ENCODE data around the gene ETHE1. TPM values are rescaled to one million over a fixed set of nuclear protein-coding genes. Genes with fewer than 3 reads are reported as not detected.

ETHE1 gene
- total RNA-seq, 2 experiments from 2014 or later = 20.2 to 21.7 TPM

DNA sequence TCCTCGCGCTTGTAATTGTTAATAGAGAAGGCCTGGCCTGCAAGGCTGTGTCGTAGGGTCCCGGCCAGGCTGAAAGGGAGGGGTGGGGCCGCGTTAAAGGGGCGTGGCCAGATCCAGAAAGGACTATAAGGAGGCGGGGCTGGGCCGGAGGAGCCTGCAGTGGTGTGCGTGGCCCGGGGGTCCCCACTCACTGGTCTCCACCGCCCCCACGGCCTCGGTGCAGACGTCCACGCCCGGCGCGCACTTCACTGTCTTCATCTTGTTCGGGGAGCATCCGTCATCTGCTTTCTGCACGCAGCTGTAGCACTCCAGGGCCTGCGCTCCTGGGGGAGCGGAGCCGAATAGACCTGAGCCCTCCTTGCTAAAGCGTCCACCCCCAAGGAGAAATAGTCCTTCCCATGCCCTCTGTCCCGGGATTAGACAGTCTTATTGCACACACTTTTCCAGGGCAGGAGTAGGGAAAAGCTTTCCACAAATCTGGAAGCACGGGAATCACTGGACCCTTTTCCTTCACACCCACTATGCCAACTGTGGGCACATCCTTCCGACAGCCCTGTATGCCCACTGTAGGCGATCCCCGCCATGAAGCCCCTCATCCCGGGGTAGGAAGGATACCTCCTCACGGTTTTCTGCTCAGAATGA lies 62.7 kb downstream of the ETHE1 start:
- Mint-ChIP-seq H3K9me3 (no peaks in the 10 kb centered on the region), H3K27me3 (no peaks in the 10 kb centered on the region), H3K27ac (peak overlapping the region; percentile 97), H3K4me1 (ENCODE audit: low read depth) (peaks cover 74% of the 10 kb centered on the region), H3K36me3 (ENCODE audit: low read depth) (peaks cover 11% of the 10 kb centered on the region), H3K4me3 (peak overlapping the region; percentile 95)
- Histone ChIP-seq H3K27ac (ENCODE audit: low read depth in 1 of 2, low read length in 2 of 2) (peak overlapping the region; percentile 85 to 88), H3K4me1 (ENCODE audit: insufficient read depth, low read length) (peaks cover 57% of the 10 kb centered on the region), H3K36me3 (ENCODE audit: insufficient read depth, low read length) (no peaks in the 10 kb centered on the region), H3K4me3 (ENCODE audit: low read length) (peak overlapping the region; percentile 88), H3K9me3 (ENCODE audit: control insufficient read depth in 1 of 2, insufficient read depth in 1 of 2, low read length in 2 of 2) (no peaks in the 10 kb centered on the region), H3K27me3 (ENCODE audit: control insufficient read depth in 1 of 2, insufficient read depth in 2 of 2, low read length in 2 of 2) (no peaks in the 10 kb centered on the region)
- DNase-seq = peak in 4 of 14 experiments; percentile 65 to 84 (median 74)
- intact Hi-C loops (cut with DNase I, micrococcal nuclease) = loop anchor here in 1 of 2 experiments (5.0 to 10.0 kb wide), 2 partner anchors 133 to 291 kb away; partner anchors contain the start of genes IRGQ, SMG9 and ZNF576
- TF ChIP-seq, protein P1, sequence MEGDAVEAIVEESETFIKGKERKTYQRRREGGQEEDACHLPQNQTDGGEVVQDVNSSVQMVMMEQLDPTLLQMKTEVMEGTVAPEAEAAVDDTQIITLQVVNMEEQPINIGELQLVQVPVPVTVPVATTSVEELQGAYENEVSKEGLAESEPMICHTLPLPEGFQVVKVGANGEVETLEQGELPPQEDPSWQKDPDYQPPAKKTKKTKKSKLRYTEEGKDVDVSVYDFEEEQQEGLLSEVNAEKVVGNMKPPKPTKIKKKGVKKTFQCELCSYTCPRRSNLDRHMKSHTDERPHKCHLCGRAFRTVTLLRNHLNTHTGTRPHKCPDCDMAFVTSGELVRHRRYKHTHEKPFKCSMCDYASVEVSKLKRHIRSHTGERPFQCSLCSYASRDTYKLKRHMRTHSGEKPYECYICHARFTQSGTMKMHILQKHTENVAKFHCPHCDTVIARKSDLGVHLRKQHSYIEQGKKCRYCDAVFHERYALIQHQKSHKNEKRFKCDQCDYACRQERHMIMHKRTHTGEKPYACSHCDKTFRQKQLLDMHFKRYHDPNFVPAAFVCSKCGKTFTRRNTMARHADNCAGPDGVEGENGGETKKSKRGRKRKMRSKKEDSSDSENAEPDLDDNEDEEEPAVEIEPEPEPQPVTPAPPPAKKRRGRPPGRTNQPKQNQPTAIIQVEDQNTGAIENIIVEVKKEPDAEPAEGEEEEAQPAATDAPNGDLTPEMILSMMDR (IDR thresholded peaks at IDR 0.05) = no peak
- CTCF ChIA-PET = interaction anchor here (1.1 to 4.3 kb wide), 10 partner anchors 9 to 130 kb away, joined by 3 to 30 read pairs (median 8); partner anchors contain the start of gene PHLDB3
- no peak for ATAC-seq (ENCODE audit: poor library complexity)
- POLR2A ChIA-PET = interaction anchor here (1.1 to 3.7 kb wide), 25 partner anchors 10 to 1628 kb away, joined by 3 to 88 read pairs (median 7); partner anchors contain the start of genes IRGQ, PHLDB3, PINLYP and PLAUR

DNA sequence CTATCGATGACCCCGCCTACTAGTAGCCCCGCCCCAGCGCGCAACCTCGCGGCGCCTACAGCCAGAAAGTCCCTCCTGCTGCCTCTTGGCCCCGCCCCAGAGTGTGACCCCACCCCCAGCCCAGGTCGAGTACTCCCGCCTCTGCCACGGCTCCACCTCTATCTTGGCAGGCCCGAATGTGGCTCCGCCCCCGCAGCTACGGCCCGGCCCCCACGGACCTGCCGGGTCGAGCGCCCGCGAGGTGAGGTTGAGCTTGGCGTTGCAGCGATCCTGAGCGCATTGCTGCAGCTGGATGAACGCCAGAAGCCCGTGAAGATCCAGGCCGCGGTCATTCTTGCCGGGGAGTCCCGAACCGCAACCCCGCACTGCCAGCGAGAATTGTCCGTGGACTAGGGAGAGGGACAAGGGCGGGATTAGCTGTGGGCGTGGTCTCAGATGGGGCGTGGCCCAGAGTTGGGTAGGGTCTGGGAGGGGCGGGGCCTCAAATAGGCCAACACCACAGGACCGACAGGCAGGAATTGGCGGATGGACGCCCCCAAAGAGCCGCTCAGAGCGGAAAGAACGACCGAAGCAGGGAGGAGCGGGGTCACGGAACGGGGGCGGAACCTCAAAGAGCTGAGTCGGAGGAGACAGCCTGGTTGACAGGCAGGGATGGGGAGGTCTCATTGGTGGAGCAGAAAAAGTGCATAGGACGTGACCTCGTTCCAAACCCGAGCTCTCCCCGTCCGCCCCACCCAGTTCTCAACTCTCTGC lies 63.4 kb downstream of the ETHE1 start:
- Mint-ChIP-seq H3K4me1 (ENCODE audit: low read depth) (peaks cover 67% of the 10 kb centered on the region), H3K4me3 (peak overlapping the region; percentile 95), H3K36me3 (ENCODE audit: low read depth) (peaks cover 11% of the 10 kb centered on the region), H3K27ac (peak overlapping the region; percentile 97), H3K9me3 (no peaks in the 10 kb centered on the region), H3K27me3 (no peaks in the 10 kb centered on the region)
- peak overlapping the region; percentile 85 to 88 for H3K27ac ChIP-seq (ENCODE audit: low read depth in 1 of 2, low read length in 2 of 2)
- ATAC-seq (ENCODE audit: poor library complexity) (peak; percentile 77), DNase-seq (peak; percentile 99 to 100 (median 100))
- ChIA-PET POLR2A (interaction anchor here (0.6 to 3.7 kb wide), 32 partner anchors 10 to 1629 kb away, joined by 3 to 88 read pairs (median 6); partner anchors contain the start of genes IRGQ, PHLDB3, PINLYP and PLAUR), CTCF (interaction anchor here (0.8 to 4.3 kb wide), 14 partner anchors 9 to 205 kb away, joined by 3 to 30 read pairs (median 5); partner anchors contain the start of gene PHLDB3)
- TF ChIP-seq, protein P1 (IDR thresholded peaks at IDR 0.05) = no peak
- no peaks in the 10 kb centered on the region for H3K27me3 ChIP-seq (ENCODE audit: control insufficient read depth in 1 of 2, insufficient read depth in 2 of 2, low read length in 2 of 2)
- H3K36me3 ChIP-seq (ENCODE audit: insufficient read depth, low read length) = no peaks in the 10 kb centered on the region
- no peaks in the 10 kb centered on the region for H3K9me3 ChIP-seq (ENCODE audit: control insufficient read depth in 1 of 2, insufficient read depth in 1 of 2, low read length in 2 of 2)
- peaks cover 50% of the 10 kb centered on the region for H3K4me1 ChIP-seq (ENCODE audit: insufficient read depth, low read length)
- intact Hi-C loops (cut with DNase I, micrococcal nuclease) = loop anchor here (1.0 to 10.0 kb wide), 6 partner anchors 12 to 291 kb away; partner anchors contain the start of genes PHLDB3 (in 2 of the 2), IRGQ (in 1 of the 2), SMG9 (in 1 of the 2) and ZNF576 (in 1 of the 2)
- H3K4me3 ChIP-seq (ENCODE audit: low read length) = peak overlapping the region; percentile 88

DNA sequence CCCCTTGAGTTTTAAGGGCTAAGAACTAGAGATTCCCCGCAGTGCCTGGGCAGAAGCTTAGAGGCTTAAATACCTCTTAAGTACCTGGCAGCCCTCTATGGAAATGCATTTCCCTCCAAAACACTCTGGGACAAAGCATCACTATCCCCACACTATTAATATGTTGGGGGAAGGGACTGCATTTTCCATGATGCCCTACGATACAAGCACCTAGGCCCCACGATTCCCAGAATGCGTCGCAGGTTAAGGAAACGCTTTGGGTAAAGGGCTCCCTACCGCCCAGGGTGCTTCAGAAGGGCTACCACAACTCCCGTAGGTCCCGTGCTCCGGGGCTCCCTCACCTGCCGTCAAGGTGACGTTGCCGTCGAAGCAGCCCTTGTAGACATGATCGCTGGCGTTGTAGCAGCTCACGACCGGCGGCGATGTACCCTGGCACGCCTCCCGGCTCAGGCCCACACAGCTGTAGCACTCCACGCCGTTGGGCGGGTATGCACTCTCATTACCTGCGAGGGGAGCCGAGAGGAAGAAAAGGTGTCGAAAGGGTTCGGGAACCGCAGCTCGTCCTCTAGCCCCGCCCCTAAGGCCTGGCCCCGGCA lies 64.1 kb downstream of the ETHE1 start:
- H3K4me1 Mint-ChIP-seq (ENCODE audit: low read depth) = peaks cover 60% of the 10 kb centered on the region
- ATAC-seq (ENCODE audit: poor library complexity) = no peak
- TF ChIP-seq, protein P1 (IDR thresholded peaks at IDR 0.05) = peak; percentile 21

More for the DNA sequence above, 64.1 kb downstream of the ETHE1 start:
- H3K4me3 ChIP-seq (ENCODE audit: low read length) = peak overlapping the region; percentile 88
- peaks cover 11% of the 10 kb centered on the region for H3K36me3 Mint-ChIP-seq (ENCODE audit: low read depth)
- intact Hi-C loops (cut with DNase I, micrococcal nuclease) = loop anchor here (1.0 to 10.0 kb wide), 6 partner anchors 12 to 292 kb away; partner anchors contain the start of genes PHLDB3 (in 2 of the 2), IRGQ (in 1 of the 2), SMG9 (in 1 of the 2) and ZNF576 (in 1 of the 2)
- H3K27ac Mint-ChIP-seq = peak overlapping the region; percentile 97
- POLR2A ChIA-PET = interaction anchor here (0.8 to 3.7 kb wide), 28 partner anchors 9 to 1629 kb away, joined by 3 to 88 read pairs (median 7); partner anchors contain the start of genes IRGQ, PHLDB3, PINLYP and SMG9
- no peaks in the 10 kb centered on the region for H3K36me3 ChIP-seq (ENCODE audit: insufficient read depth, low read length)
- no peaks in the 10 kb centered on the region for H3K9me3 ChIP-seq (ENCODE audit: control insufficient read depth in 1 of 2, insufficient read depth in 1 of 2, low read length in 2 of 2)
- H3K27me3 Mint-ChIP-seq = no peaks in the 10 kb centered on the region
- H3K4me1 ChIP-seq (ENCODE audit: insufficient read depth, low read length) = peaks cover 44% of the 10 kb centered on the region
- DNase-seq = no peak
- H3K9me3 Mint-ChIP-seq = no peaks in the 10 kb centered on the region
- peak overlapping the region; percentile 45 to 85 for H3K27ac ChIP-seq (ENCODE audit: low read depth in 1 of 2, low read length in 2 of 2)
- H3K27me3 ChIP-seq (ENCODE audit: control insufficient read depth in 1 of 2, insufficient read depth in 2 of 2, low read length in 2 of 2) = no peaks in the 10 kb centered on the region
- peak overlapping the region; percentile 95 for H3K4me3 Mint-ChIP-seq
- CTCF ChIA-PET = interaction anchor here (0.8 to 4.3 kb wide), 14 partner anchors 10 to 206 kb away, joined by 3 to 30 read pairs (median 5); partner anchors contain the start of gene PHLDB3
